ENCODE data around the gene SSTR4.

Gene SSTR4

GRCh38 chr20:23068283-23068682 lies 33.2 kb downstream of the SSTR4 start:
- DNase-seq, result no peak

- DNase-seq, result no peak
Measured at GRCh38 chr20:23069108-23069507, 34.0 kb downstream of the SSTR4 start.

DNA sequence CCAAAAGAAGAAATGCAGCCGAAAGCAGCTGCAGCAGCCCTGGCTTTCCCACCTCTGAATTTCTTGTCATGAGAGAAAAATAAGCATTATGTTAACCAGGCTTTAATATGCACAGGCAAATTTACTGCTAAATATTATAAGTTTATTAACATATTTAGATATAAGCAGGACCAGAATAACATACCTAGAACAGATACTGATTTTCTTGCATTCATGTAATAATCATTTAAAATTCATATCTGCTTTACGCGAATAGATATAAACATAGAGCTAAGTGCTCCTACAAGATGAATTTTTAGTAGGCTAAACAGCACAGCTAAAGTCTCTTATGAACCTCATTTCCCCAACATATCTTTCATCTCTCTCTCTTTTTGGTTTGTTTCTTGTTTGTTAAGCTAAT lies 36.3 kb downstream of the SSTR4 start:
- no peak for DNase-seq

- no peak for DNase-seq
Measured at GRCh38 chr20:23071996-23072395, 36.9 kb downstream of the SSTR4 start.

DNA sequence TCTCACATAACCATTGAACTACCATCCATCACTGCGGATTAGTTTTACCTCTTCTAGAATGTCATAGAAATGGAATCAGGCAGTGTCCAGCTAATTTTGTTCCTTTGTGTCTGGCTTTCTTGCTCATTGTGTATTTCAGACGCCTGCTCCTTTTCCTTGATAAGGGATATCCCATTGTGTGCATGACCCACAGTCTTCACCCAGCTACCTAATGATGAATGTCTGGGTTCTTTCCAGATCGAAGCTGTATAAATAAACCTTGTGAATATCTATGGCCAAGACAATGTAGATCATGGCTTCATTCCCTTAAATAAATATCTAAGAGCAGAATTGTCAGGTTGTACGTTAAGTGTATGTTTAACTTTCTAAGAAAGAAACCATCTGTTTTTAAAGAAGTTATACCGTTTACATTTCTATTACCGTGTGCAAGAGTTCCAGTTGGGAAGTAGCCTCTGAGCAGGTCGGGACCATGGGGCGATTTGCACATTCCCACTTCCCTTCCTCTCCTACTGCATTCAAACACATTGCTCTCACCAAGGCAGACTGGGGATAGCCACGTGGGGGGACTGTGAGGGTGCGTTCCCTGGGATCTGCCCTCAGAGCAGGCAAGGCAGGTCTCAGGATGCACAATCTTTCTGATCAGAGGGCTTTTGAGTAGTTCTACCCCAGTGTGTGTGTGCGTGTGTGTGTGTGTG lies 37.9 kb downstream of the SSTR4 start:
- no peak for DNase-seq

DNA sequence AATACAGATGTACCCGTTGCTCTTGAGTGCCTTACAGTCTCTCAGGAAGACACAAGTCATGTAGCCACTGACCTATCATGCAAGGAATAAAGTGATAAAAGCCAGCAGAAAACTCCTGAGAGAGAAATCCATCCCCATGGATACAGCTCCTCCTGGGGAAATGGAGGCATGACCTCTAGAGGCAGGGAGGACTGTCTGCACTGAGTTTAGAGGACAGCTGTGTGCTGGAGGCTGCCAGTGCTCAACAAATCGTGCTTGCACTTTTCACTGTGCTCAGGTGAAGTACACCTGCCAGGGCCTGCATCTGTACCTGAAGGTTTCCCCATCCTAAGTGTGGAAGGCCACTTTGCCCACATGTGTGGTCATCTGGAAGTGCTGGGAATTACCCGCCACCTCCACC lies 38.9 kb downstream of the SSTR4 start:
- no peak for DNase-seq

DNA sequence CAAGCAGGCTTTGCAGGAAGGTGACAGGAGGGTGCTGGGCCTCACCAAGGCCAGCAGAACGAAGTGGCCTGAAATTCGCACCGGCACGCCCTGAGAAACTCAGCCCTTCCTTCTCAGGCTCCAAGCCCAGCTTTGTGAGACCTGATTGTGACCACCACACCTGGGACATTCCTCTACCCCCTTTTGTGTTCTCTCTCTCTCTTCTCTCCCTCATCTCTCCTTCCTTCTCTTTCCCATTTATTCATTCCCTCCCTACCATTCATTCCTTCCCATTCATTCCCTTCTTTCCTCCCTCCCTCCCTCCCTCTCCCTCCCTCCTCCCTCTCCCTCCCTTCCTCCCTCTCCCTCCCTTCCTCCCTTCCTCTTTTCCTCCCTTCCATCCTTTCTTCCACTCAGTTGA lies 42.2 kb downstream of the SSTR4 start:
- no peak for DNase-seq

DNA sequence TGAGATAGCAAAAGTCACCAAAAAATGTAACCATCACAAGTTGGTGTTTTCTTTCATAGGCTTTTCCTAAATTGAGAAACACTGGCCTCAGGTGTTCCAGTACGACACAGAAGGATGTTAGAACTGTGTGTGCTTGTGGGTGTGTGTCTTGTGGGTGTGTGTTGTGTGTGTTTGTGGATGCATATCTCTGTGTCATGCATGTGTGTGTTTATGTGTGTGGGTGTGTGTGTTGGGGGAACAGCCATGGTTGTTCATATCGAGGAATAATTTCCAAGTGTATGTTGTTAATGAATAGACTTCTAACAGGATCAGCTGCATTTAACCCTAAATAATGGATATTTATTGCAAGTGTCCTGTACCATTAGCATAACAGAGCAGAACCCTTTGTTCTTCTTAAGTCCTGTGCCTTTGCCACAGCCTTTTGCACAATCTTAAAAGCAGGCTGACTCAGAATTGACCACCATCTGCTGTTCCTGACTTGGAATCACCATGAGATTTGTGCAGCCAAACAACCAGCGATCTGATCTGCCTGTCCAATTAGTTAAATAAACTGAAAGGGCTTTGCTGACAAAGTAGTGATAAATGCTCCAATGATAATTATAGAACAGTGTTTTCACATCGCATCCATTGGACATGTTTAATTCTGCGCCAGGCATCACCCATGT lies 43.4 kb downstream of the SSTR4 start:
- DNase-seq, result no peak

GRCh38 chr20:23079016-23079351 lies 43.9 kb downstream of the SSTR4 start:
- no peak for DNase-seq

DNA sequence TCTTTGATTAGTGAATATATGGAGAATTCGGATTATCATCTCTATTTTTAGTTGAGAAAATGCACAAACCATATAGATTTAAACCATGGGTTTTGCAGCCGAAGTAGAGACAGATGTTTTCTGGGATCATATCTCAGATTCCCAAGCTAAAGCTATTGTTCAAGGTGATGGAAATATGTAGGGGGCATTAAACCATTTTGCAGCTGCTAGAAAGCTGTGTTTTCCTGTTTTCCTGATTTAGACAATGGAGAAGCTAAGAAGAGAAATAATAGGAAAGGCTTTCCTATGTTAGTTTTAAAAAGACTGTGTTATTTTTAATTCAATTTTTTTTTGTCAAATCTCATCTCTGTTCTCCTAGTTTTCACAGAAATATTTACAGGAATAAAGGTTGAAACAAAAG lies 44.8 kb downstream of the SSTR4 start:
- DNase-seq, result no peak

- DNase-seq, result no peak
Measured at GRCh38 chr20:23080521-23080920, 45.4 kb downstream of the SSTR4 start.

GRCh38 chr20:23081263-23081819 lies 46.2 kb downstream of the SSTR4 start:
- DNase-seq, result no peak

DNA sequence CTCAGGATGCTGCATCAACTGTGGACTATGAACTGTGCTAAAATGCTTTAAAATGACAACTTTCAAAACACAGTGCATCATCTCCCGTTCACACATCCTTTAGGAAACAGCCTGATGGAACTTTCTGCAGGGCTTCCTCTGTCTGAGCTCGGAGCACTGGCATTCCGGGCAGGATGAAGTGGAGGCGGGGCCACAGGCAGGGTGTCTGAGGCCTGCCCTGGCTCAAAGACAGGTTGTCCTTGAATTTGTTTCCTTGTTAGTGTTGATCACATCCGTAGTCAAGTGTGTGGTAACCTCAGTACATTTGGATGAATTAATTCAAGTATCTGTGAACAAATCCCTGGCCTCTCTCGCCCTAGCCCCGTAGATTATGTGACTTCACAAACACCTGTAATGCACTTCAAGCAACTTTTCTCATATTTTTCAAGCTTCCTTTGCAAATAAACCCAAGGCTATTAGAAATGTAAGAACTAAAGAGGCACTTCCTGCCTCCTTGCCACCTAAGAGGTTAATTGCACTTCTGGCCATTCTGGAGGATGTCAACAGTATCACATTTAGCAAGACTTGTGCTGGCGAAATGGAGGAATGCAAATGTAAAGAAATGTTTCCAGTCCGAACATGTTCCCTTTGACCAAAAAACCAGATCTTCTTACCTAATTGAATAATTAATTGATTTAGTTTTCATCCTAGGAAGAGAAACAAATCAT lies 47.9 kb downstream of the SSTR4 start:
- no peak for DNase-seq

DNA sequence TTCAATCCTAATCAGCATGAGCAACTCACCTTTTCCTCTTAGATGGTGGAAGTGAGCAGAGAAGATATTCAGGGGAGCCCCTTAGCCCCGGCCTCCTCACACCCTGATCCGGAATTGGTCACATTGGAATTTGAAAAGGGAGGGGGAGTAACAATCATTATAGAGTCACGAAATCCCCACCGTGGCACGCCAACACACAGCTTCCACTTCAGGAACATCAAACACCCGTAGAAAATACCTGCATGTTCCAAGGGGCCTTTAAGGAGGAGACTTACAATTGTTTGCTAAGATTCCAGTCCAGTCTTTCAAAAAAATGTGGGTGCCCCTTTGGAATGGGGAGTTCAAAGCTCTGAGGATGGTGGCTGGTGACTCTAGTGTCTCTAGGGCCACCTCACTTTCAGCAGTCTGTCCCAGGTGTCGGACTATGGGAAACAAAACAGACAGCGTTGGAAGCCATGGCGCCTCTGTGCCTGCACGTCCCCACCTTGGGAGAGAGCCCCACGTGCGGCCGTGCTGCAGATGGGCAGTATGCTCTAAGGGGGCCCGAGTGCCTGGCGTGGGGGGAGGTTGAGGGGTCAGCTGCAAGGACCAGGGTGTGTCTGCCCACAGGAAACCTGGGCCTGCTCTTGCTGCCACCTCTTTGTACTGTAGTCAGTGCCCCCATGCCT lies 48.6 kb downstream of the SSTR4 start:
- no peak for DNase-seq

DNA sequence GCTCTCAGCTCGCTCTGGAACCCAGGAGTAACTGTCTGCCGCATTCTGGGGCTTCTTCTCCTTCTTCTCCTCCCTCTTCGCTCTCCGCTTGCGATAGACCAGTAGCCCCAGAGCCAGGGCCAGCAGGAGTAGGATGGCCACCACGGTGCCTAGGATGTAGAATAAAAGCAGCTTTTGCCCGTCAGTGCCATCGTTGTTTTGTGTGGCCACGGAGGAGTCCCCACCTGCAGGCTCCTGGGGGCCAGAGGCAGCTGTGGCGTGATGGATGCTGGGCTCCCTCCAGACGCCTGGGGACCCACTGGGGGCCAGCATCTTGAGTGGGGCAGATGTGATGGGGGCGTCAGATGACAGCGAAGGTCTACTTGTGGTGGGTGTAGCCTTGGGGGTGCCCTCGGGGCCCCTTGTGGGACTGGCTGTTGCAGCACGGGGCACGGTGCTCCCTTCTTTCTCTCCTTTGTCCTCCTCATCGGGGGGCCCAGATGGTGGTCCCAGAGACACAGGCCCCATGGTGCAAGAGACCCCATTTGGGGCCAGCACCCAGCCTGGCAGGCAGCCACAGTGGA lies 49.3 kb downstream of the SSTR4 start:
- no peak for DNase-seq

DNA sequence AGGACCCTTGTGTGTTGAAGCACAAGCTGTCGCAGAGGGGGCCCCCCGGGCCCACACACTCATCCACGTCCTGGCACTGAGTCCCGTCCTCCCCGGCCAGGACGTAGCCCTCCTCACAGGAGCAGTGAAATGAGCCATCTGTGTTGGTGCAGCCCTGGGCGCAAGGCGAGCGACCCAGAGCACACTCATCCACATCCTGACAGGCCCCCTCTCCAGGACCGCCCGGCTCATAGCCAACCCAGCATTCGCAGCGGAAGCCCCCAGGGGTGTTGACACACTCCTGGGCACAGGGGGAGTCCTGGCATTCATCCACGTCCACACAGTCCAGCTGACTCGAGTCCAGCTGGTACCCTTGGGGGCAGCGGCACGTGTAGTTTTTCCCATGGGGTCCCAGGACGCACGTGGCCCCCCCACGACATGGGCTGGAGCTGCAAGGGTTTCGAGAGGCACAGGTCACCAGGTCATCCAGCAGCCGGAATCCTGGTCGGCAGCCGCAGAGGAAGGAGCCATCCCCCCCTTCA lies 49.8 kb downstream of the SSTR4 start:
- DNase-seq, result no peak

DNA sequence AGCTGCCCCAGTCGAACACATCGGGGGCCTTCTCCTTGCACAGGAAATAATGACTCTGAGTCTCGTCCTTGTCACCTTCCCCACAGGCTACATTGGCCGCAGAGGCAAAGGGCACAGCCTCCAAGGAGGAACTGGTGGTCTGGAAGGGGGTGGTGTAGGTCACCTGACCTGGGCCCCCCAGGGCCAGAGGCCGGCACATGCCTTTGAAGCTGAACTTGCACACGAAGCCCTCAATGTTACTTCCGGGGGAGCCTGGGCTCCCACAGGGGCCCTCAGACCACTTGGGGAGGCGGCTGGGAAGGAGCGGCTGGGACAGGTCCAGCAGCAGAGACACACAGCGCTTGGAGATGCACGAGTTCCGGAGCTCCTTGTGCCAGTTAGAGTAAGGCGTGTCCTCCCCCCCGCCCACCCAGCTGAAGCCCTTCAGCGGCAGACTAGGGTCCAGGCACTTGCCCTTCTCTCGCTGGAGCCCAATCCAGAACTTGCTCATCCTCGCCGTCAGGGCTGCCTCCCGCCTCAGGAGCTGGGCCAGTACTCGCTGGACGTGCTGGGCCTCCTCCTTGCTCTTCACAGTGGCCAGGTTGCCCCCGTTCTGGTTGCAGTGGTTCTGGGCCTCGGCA lies 50.4 kb downstream of the SSTR4 start:
- no peak for DNase-seq

- DNase-seq, result no peak
Measured at GRCh38 chr20:23086056-23086566, 51.0 kb downstream of the SSTR4 start, which contains the start of gene CD93. TSS of gene CD93 (minus strand) at chr20:23086324. CDS start at chr20:23086192, 132 bp downstream.

DNA sequence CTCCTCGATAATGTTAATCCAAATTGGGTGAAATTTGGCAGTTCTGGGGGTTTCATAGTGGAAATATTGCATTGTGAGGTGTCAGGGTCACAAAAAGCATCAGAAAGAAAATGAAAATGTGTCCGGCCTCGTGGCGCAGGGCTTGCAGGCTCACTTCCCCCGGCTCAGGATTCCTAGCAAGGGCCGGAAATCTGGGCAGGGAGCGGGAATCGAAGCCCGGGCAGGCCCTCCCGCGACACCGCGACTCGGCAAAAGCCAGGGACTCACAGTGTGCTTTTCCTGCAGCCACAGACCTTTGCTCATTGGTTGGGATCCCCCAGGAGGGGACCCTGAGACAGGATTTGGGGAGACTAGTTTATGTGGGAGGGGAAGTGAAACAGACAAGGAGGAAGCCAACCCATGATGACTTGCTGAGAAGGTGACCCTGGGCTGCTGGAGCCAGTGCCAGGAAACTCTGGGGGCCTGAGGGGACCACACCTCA lies 51.9 kb downstream of the SSTR4 start:
- no peak for DNase-seq

DNA sequence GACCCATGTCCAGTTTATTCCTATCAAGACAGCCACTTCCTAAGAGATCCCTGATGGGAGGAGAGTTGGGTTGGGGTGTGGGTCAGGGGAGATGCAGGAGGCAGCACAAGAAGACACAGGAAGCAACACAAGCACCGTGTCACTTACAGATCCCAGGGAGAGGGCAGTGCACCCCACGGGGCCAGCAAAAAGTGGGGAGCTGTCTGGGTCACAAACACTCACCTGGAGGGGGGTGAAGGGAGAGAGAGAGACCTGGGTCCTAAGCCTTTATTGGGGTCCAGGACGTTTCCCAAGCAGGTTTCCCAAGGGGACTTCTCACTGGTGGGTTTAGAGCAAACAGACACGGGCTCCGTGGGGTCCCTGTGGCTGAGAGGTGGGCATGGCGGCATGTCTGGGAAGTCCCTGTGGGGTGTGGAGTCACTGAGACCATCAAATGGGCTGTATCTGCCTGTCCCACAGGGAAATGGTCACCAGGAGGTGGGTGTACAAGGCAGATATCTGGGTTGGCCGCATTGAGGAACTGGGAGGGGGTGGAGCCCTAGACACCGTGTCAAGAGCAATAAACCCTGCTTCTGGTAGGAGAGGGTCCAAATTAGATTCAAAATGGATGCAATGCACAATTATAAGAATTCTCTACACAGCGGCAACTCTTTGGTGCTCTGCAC lies 52.6 kb downstream of the SSTR4 start:
- DNase-seq, result no peak
